Spleen (tissue), 11 donors: Measurements from ENCODE around the gene PLA2G3. TPM values are rescaled to one million over a fixed set of nuclear protein-coding genes. Genes with fewer than 3 reads are reported as not detected.

Experiments used
- DNase-seq: peaks from one replicate; pipeline ENCODE4 v3.0.0-alpha.2; 2020
- H3K27ac ChIP-seq, 8 donors: fragments of 200-600 bp; sonication (generic) in 7 of 8; 1 replicate in 4 of 8; 2 replicates in 4 of 8; pipeline versions ENCODE4 v1.5.0 to v1.8.0; 2016 to 2021; ENCODE audit warnings: inconsistent platforms in 4 of 8, mild to moderate bottlenecking in 4 of 8, moderate library complexity in 1 of 8
- H3K27me3 ChIP-seq, 7 donors: fragments of 200-600 bp; sonication (generic) in 6 of 7; replicated peaks in 1 of 7; 1 replicate in 4 of 7; 2 replicates in 3 of 7; pipeline versions ENCODE4 v1.5.0 to v1.8.0; 2016 to 2021; ENCODE audit warnings: inconsistent platforms in 3 of 7, mild to moderate bottlenecking in 1 of 7
- H3K36me3 ChIP-seq, 6 donors: fragments of 200-600 bp; sonication (generic) in 5 of 6; 1 replicate in 4 of 6; 2 replicates in 2 of 6; pipeline versions ENCODE4 v1.5.0 to v1.8.0; 2016 to 2021; ENCODE audit warnings: inconsistent platforms in 2 of 6
- H3K4me1 ChIP-seq, 6 donors: fragments of 200-600 bp; sonication (generic) in 5 of 6; 1 replicate in 3 of 6; 2 replicates in 3 of 6; pipeline versions ENCODE4 v1.5.0 to v1.8.0; 2016 to 2021; ENCODE audit warnings: inconsistent platforms in 3 of 6
- H3K4me3 ChIP-seq, 8 donors: fragments of 200-600 bp; sonication (generic) in 7 of 8; 1 replicate in 4 of 8; 2 replicates in 4 of 8; pipeline versions ENCODE4 v1.5.0 to v1.8.0; 2016 to 2021; ENCODE audit warnings: inconsistent platforms in 4 of 8, mild to moderate bottlenecking in 4 of 8, moderate library complexity in 2 of 8
- H3K9me3 ChIP-seq, 8 donors: fragments of 200-600 bp; sonication (generic) in 7 of 8; 1 replicate in 4 of 8; 2 replicates in 4 of 8; pipeline versions ENCODE4 v1.5.0 to v1.8.0; 2016 to 2021; ENCODE audit warnings: inconsistent platforms in 4 of 8
- CTCF ChIP-seq, 11 experiments: fragments of 200-600 bp in 7 of 11; fragments of 450-650 bp in 4 of 11; sonication (generic) in 4 of 11; IDR thresholded peaks in 8 of 11; conservative IDR thresholded peaks in 3 of 11; 1 replicate in 7 of 11; 2 replicates in 4 of 11; pipeline versions ENCODE4 v1.4.0 to v1.8.0; 2016 to 2021; ENCODE audit warnings: antibody characterized with exemption in 11 of 11, inconsistent platforms in 4 of 11, mild to moderate bottlenecking in 1 of 11
- POLR2A ChIP-seq, 3 donors: fragments of 450-650 bp; IDR thresholded peaks; one replicate each; pipeline ENCODE4 v1.5.1; 2017; ENCODE audit warnings: antibody characterized with exemption in 3 of 3, mild to moderate bottlenecking in 1 of 3
- POLR2AphosphoS5 ChIP-seq, 3 donors: sonication (generic); formaldehyde crosslinking; IDR thresholded peaks; one replicate each; pipeline ENCODE4 v1.5.1; 2017; ENCODE audit warnings: antibody characterized with exemption in 3 of 3
- WGBS, 5 donors: extraction: QIAGEN DNeasy Blood & Tissue Kit in 3 of 5; methylation state at CpG; one replicate each; pipeline versions ENCODE4 v1.1.5 to v1.1.7; 2013 to 2018; 5-methylcytosine and 5-hydroxymethylcytosine counted together
- intact Hi-C: fragments of 100-400 bp; cut with DNase I; formaldehyde crosslinking; loops from one replicate; pipeline ENCODE4 v1.15.0; 2023; ENCODE audit warnings: low total_unique reads
- polyA plus RNA-seq, 3 donors: library from polyadenylated mRNA; stranded (reverse); fragments of 200-250 nt; gene quantifications; one replicate each; pipeline ENCODE4 v1.2.1, GENCODE V29; 2013
- total RNA-seq, 7 donors: library from RNA; depleted of rRNA in 3 of 7; stranded (reverse); fragments of >200 nt in 3 of 7; fragmentation: NEBNext Ultra II Directional in 4 of 7; extraction: Animal tissue kit (Norgen Biotek cat#: 25700) in 4 of 7; gene quantifications; one replicate each; pipeline versions ENCODE4 v1.1.0 to v1.2.1, GENCODE V29; 2016 to 2021
- donor health status: healthy with polysubstance abuse.
- donor health status: DM: no; HTN: no; CAD: no; lungs with moderate emphysema.
- donor health status: DM: no; HTN: no; CAD: no.
- donor health status: Bipolar disorder and iron deficiency.
- donor health status: healthy.
- donor health status: DM: no; HTN: no; CAD: no.
- donor health status: DM: yes; HTN: yes; CAD: no.

PLA2G3 gene
- total and polyA plus RNA-seq, 10 donors, result not detected

GRCh38 chr22:31096657-31097279 is 43.5 kb downstream of the PLA2G3 start:
- intact Hi-C loops, result no loop called here
- H3K4me1 ChIP-seq, result peaks cover 0 to 13% (median 0%) of the 10 kb centered on the region in 6 donors
- peaks cover 0 to 100% (median 62%) of the 10 kb centered on the region in 6 donors for H3K36me3 ChIP-seq
- no peak for TF ChIP-seq CTCF (IDR thresholded peaks at IDR 0.05 in 8 of 11, conservative IDR thresholded peaks at IDR 0.05 in 3 of 11)
- TF ChIP-seq POLR2AphosphoS5 (IDR thresholded peaks at IDR 0.05), result peak; percentile 36 to 55 (median 43)
- TF ChIP-seq POLR2A (IDR thresholded peaks at IDR 0.05), result no peak
- peak; percentile 75 for DNase-seq
- 91 to 96% (median 94%) methylated on average over 22 to 27 of the region's 27 CpGs for WGBS, 5 donors
- no peaks in the 10 kb centered on the region for H3K9me3 ChIP-seq
- H3K27me3 ChIP-seq, result no peaks in the 10 kb centered on the region
- H3K27ac ChIP-seq, result no peak overlapping the region
- H3K4me3 ChIP-seq, result no peak overlapping the region

GRCh38 chr22:31095637-31096249 is 44.6 kb downstream of the PLA2G3 start:
- intact Hi-C loops, result no loop called here
- Histone ChIP-seq H3K27me3 (no peaks in the 10 kb centered on the region), H3K4me1 (peaks cover 0 to 18% (median 3%) of the 10 kb centered on the region in 6 donors), H3K36me3 (peaks cover 0 to 100% (median 65%) of the 10 kb centered on the region in 6 donors), H3K4me3 (no peak overlapping the region), H3K9me3 (no peaks in the 10 kb centered on the region), H3K27ac (no peak overlapping the region)
- TF ChIP-seq POLR2A (IDR thresholded peaks at IDR 0.05) (no peak), POLR2AphosphoS5 (IDR thresholded peaks at IDR 0.05) (no peak), CTCF (IDR thresholded peaks at IDR 0.05 in 8 of 11, conservative IDR thresholded peaks at IDR 0.05 in 3 of 11) (no peak)
- DNase-seq, result no peak
- 84 to 99% (median 92%) methylated on average over 3 of the region's 3 CpGs for WGBS, 5 donors

GRCh38 chr22:31094741-31095140 is 45.6 kb downstream of the PLA2G3 start:
- Histone ChIP-seq H3K4me3 (no peak overlapping the region), H3K36me3 (peaks cover 0 to 100% (median 64%) of the 10 kb centered on the region in 6 donors), H3K27me3 (no peaks in the 10 kb centered on the region), H3K9me3 (no peaks in the 10 kb centered on the region), H3K27ac (no peak overlapping the region), H3K4me1 (peaks cover 0 to 28% (median 11%) of the 10 kb centered on the region in 6 donors)
- DNase-seq, result no peak
- intact Hi-C loops, result no loop called here
- 92 to 98% (median 96%) methylated on average over 7 of the region's 7 CpGs for WGBS, 5 donors
- no peak for TF ChIP-seq CTCF (IDR thresholded peaks at IDR 0.05 in 8 of 11, conservative IDR thresholded peaks at IDR 0.05 in 3 of 11)
- TF ChIP-seq POLR2AphosphoS5 (IDR thresholded peaks at IDR 0.05), result no peak

- TF ChIP-seq CTCF (IDR thresholded peaks at IDR 0.05 in 8 of 11, conservative IDR thresholded peaks at IDR 0.05 in 3 of 11), result no peak
- TF ChIP-seq POLR2A (IDR thresholded peaks at IDR 0.05), result no peak
- peak in 1 of 3 donors; percentile 17 for TF ChIP-seq POLR2AphosphoS5 (IDR thresholded peaks at IDR 0.05)
- H3K9me3 ChIP-seq, result no peaks in the 10 kb centered on the region
- peaks cover 0 to 35% (median 18%) of the 10 kb centered on the region in 6 donors for H3K4me1 ChIP-seq
- peak overlapping the region in 1 of 8 donors; percentile 16 for H3K27ac ChIP-seq
- no peaks in the 10 kb centered on the region for H3K27me3 ChIP-seq
- 63 to 91% (median 88%) methylated on average over 4 to 5 of the region's 5 CpGs for WGBS, 5 donors
- H3K36me3 ChIP-seq, result peaks cover 0 to 100% (median 63%) of the 10 kb centered on the region in 6 donors
- H3K4me3 ChIP-seq, result no peak overlapping the region
- intact Hi-C loops, result no loop called here
- DNase-seq, result no peak
Observed at GRCh38 chr22:31094021-31094551, 46.2 kb downstream of the PLA2G3 start.
